HG03025 (cell line): ENCODE data around the gene RIN2.

Source experiments
- ATAC-seq: cut with Tn5 transposase; IDR thresholded peaks from one replicate; pipeline ENCODE4 v1.9.1; 2021; ENCODE audit warnings: mild to moderate bottlenecking, moderate library complexity; ENCODE audit not compliant: unreplicated experiment, low FRiP score

The RIN2 gene

DNA sequence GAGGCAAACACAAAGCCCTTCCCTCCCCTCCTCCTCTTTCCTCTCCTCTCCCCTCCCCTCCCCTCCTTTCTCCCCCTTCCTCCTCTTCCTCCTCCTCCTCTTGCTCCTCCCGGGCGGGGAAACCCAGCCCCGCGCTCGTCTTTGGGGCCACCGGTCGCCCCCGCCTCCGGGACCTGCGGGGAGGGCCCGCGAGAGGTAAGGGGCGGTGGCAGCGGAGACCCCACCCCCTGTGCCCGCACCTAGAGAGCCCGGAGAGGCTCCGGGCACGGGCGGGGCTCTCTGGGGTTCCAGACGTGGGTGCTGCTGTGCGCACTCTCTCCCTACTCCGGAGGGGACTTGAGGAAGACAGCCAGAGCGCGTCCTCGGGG, at the start of gene RIN2:
Gene RIN2 (plus strand): TSS at position 126 of the 368 bp plus-strand sequence. CDS start 131,344 bp downstream, outside the sequence.
- ATAC-seq, result no peak

GRCh38 chr20:19709635-19710335, 48.3 kb upstream of the RIN2 start:
- no peak for ATAC-seq

DNA sequence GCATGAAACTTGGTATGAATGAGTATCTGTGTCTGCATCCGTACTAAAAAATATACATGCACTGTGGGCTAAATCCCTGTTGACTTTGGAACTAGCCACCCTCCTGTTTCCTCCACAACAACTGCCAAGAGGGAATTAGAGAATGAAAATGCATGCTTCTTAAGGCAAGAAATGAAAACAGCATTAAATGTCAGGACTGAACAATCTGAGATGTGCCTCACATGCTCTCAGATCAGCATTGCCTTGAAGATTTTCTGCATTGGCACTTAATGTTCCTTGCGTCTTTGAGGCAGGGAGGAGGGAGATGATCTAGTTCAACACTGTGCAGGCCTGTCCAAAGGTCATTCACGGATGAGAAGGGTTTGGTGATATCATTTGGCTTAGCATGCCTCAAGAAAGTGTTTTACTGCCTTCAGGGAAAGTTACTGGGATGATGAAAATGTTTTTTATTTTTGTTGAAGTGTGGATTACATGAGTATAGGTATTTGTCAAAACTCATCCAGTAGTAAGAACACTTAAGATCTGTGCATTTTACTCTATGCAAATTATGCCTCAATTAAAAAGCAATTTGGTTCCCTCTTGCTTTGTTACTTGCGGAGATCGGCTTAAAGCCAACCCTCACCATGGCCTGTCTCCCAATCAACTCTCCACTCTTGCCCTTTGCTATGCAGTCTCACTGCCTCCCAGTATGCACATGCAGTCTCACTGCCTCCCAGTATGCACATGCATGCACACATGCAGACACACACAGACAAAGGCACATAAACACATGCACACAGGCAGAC, 47.5 kb upstream of the RIN2 start:
- ATAC-seq, result no peak

GRCh38 chr20:19711126-19711525, 46.9 kb upstream of the RIN2 start:
- no peak for ATAC-seq

DNA sequence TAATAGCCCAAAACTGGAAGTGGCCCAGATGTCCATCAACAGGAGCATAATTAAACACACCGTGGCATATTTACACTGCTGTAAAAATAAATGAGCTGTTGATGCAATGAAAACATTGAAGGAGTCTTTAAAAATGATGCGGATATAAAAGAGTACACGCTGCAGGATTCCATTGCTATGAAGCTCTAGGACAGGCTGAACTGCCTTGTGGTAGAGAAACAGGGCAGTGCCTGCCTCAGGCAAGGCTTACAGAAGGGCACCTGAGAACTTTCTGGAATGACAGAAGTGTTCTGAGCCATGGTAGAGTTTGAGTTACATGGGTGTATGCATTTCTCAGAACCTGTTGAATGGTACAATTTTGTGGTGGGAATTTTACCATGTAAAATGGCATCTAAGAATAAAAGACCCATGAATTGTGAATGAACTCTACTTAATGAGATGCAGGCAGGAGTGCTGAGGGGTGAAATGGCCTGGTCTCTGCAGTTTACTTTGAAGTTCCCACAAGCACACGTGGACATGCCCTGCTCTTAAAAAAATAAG, 45.3 kb upstream of the RIN2 start:
- no peak for ATAC-seq

DNA sequence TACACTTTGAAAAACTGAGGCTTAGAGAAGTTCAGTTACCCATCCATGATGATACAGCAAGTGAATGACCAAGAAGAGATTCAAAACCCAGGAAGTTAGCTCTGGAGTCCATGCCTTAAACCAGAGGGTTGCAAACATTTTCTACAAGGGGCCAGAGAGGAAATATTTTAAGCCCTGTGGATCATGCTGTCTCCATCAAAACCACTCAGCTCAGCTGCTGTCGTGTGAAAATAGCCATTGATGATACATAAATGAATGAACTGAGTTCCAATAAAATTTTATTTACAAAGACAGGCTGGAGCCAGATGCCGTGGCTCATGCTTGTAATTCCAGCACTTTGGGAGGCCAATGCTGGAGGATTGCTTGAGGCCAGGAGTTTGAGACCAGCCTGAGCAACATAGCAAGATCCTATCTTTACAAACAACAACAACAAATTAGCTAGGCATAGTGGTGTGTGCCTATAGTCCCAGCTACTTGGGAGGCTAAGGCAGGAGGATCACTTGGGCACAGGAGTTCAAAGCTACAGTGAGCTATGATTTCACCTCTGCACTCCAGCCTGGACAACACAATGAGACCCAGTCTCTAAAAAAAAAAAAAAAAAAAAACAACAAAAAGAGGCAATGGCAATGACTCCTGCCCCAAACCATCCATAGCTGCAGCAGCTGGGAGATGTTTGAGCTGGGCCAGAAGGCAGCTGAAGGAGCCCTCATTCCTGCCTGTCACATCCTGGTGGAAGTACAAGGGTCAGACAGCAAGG, 44.1 kb upstream of the RIN2 start:
- no peak for ATAC-seq

DNA sequence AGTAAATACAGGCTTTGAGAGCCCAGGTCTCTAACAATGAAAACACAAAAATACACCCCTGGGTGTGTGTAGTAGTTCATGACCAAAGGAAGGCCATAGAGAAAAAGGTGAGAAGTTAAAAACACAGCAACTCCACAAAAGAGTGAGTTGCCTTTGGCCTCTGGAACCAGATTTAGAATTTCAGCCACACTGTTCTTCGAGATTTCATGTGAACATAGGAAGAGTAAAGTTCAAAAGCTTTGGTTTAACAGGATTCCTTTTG, 43.5 kb upstream of the RIN2 start:
- no peak for ATAC-seq

DNA sequence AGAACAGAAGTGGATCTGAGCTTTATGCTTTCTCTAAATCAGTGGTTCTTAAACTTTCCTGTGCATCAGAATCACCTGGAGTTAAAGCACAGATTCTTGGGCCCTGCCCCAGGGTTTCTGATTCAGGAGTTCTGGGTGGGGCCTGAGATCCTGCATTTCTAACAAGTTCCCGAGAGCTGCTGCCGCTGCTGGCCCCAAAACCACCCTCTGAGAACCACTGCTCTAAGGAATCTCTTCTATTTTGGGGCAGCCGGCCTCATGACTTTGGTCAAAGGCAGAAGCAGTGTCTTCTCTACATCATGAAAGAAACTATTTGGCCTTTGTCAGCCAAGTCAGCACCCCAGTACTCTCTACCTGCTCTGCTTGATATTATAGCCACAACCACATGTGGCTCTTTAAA, 42.1 kb upstream of the RIN2 start:
- no peak for ATAC-seq

GRCh38 chr20:19718880-19719279, 39.2 kb upstream of the RIN2 start:
- no peak for ATAC-seq

GRCh38 chr20:19720991-19721390, 37.1 kb upstream of the RIN2 start:
- no peak for ATAC-seq

DNA sequence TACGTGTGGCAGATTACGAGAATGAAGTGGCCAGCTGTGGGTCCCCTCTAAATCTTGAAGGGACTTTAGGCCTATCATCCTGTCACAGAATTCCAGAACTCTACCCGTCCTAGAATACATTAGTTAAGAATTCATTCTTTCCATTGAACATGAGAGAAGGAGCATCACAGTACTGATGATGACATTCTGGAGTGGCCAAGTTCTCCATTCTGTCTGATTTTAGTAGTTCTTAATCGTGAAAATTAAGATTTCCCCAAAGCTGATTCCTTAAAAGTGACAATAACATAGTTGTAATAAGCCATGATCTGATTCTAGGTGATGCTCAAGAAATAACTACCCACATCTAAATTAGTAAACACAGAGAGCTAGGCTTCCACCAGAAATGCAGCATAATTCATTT, 35.0 kb upstream of the RIN2 start:
- no peak for ATAC-seq

DNA sequence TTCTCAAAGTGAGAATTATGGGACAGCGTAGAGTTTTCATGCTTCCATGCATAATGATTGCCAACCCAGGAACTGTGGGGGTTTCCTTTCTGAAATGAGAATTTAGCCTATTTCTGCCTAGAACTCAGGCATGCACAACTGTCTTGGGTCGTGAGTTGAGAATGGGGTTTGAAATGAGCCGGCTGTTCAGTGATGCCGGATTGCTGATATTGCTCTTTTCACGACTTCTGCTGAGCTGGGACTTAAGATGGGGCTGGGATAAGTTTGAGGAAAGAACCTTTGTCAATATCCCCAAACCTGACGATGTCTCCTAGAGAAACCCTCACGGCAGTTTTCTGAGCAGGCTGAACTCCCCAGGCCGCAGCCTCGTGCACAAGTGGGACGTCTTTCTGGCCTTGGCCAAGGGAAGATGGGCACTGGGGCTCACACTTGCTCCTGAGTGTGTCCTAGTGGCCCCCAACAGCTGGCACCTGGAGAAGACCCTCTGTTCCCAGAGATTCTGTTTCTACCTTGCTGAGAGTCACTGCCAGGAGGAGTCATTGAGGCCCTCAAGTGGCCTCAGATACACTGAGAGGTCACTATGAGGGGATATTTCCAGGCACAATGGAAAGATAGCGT, 34.1 kb upstream of the RIN2 start:
- no peak for ATAC-seq

GRCh38 chr20:19725373-19725772, 32.7 kb upstream of the RIN2 start:
- ATAC-seq, result no peak

DNA sequence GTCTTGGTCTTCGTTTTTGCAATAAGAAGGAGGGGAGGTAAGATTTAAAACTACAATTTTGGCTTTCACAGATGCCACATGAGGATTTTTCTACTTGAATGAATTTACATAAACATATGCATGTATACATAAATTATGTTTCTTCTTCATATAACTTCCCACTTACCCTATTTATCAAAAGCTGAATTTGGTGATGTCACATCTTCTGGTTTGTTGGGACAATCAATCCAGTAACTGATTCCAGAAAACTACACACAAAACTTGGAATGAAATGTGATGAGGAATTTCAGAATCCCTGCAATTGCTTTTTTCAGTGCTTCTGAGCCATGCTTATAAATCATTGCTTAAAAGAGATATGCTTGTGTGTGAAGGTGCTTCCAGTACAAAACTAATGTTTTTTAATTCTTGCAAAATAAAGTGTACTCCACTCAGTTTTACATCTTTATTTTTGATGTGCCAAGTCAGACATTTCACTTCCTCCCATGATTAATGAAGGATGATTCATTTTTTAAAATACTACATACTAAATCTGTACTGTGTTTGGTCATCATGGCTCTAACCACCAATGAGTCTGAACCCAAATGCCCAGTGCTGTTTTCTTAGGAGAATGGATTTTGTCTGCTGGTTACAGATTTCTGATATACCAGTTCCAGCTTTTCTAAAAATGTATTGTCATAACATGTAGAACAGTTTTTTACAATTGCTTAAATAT, 32.1 kb upstream of the RIN2 start:
- no peak for ATAC-seq

- no peak for ATAC-seq
These were observed 30.7 kb upstream of the RIN2 start for GRCh38 chr20:19727251-19727847.

DNA sequence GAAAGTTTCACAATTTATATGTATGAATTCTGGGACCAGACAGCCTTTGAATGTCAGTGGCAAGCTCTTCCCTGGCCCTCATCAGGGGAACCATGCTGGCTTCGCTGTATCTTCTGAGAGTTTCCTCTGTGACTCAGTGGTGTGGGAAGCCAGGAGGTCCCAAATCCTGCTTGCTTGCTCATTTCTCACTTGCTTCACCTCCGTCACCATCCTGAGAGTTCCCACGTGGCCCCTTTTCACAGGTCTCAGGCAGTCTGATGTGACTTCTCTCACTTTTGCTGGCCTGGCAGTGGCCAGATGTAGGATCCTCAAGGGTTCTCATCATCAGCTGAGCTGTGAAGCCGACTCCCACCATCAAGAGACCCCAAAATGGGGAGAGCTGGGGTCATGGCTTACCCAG, 28.4 kb upstream of the RIN2 start:
- ATAC-seq, result no peak

GRCh38 chr20:19730706-19731105, 27.4 kb upstream of the RIN2 start:
- ATAC-seq, result no peak

GRCh38 chr20:19734811-19735210, 23.2 kb upstream of the RIN2 start:
- ATAC-seq, result no peak

DNA sequence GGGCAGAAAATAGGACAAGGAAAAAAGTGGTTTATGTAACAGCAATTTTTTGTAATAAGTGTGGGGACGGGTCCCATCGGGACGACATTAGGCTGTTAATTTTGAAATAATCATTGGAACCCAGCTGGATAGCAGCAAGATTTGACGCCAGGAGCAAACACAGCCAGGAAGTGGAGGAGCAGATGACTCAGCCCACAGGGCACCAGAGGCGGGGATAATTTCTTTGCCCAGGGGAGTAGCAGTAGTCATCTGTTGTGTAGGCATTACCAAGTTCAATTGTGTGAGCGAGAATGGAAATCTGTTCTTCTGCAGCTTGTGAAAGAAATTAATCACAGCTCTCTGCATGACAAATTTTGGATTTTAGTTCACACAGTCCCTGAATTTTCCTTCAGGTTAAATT, 22.6 kb upstream of the RIN2 start:
- ATAC-seq, result no peak

DNA sequence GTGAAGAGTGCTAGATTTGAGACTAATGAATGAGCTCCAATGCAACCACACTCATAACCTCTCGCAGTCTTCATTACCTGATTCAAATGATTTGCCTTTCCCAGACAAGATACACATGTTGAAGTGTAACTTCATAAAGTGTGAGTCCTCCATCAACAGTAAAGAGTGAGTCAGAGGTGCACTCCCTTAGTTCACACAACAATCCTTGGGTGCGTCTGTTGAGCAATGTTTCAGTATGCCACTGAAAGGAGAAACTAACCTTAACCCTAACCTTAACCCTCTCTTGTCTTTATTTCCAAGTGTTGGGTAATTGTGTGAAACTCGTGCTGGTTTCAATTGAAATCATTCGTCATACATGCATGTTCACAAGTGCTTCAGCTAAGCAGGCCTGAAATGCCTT, 21.0 kb upstream of the RIN2 start:
- ATAC-seq, result no peak
